Astrocyte of the hippocampus (primary cell): ENCODE measurements around the gene RPS6KA1.
"Not testable (repeated sequence)": the region's sequence is repeated elsewhere in the genome, so short reads cannot be mapped to it uniquely, and the experiment has no call there.

Experiments used
- DNase-seq: peaks from one replicate; pipeline ENCODE4 v3.0.0; 2011; ENCODE audit warnings: low read depth, low spot score

RPS6KA1 gene

DNA sequence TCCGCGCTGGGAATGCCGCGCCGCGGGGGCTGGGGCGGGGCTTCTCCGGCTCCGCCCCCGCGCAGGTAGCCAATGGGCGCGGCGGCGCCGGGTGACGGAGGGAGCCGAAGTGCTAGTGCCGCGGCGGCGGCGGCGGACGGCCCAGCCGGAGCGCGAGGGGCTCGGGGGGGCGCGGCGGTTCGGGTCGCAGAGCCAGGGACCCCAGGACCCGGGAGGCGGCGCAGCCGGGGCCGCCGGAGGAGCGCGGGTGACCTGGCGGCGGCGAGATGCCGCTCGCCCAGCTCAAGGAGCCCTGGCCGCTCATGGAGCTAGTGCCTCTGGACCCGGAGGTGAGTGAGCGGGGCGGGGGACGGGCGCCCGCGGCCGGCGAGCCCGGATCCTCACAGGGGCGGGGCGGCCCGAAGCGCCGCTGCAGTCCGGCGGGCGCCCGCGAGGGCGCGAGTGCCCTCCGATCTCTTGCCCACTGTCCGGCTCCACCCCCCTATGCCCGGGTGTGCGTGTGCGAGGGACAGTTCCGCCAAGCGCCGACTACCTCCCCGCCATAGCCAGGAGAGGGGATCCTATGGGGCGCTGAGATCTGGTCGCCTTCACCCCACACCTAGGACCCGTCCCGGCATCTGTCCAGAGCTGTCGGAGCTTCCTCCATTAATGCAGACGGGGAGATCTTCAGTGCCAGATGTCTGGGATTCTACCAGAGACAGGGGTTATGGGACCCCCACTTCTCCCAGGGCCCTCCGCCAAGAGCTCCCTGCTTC is at the start of gene RPS6KA1:
Gene RPS6KA1, plus strand, starts transcription at position 107 of the 755 bp plus-strand sequence. Its CDS starts 160 bp downstream, at position 267.
- peak; percentile 84 for DNase-seq

DNA sequence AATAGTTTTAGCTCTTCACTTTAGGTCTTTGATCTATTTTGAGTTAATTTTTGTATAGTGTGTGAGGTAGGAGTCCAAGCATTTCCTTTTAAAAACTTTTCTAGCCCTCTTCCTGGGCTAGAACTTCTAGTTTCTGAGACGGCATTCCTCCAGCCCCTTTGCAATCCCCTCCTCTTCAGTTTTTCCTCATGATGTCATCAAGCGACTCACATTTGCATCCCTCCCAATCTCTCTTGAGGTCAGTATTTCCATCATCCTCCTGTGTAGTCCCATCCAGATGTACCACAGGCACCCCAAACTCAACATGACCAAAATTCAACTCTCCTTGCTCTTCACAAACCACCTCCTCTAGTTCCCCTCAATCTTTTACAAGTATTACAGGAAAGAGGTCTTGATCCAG is 46.6 kb upstream of the RPS6KA1 start:
- peak; percentile 34 for DNase-seq

DNA sequence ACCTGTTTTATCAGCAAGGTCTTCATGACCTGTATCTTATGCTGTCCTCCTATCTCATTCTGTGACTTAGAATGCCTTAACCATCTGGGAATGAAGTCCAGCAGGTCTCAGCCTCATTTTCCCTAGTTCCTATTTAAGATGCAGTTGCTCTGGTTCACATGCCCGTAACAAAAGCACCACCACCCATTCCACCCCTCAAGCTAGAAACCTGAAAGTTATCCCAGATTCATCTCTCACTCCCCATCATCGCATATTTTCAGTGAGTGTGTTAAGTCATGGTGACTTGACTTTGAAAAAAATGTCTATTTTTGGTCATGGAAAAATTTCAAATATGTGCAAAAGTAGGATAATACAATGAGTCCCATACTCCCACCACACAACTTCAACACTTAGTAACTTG is 45.6 kb upstream of the RPS6KA1 start:
- DNase-seq, result peak; percentile 31

DNA sequence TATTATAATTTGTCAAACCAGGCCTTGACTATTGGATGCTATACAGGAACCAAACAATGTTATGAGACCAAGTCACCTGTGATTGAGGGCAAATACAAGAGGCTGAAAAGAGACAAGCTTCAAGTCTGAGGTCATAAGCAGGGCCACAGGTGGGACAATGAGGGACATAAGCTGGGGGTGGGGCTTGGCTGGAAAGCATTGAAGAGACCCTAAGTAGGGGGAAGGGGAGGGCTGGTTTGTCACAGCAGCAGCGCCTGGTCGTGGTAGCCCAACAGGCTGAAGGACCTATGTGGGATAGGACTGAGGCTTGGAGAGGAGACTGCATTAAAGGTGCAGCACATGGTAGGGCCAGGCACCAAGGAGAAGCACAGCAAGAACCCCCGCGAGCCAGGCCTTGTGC is 39.4 kb upstream of the RPS6KA1 start:
- no peak for DNase-seq

DNA sequence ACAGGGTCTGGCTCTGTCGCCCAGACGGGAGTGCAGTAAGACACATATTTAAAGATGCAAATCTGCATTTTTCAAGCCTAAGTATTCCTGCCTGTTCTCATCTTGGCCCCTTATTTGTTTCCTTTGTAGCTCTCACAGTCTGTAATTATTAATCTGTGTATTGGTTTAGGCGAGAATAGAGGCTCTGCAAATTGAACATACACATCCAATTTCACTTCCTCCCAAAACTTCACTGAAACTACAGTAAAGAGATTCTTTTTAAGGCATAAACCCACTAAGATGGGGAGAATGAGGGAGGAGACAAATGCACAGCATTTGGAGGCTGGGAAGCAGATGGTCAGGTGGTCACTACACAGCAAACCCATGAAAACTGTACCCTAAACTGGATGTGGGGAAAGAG is 36.3 kb upstream of the RPS6KA1 start:
- no peak for DNase-seq

DNA sequence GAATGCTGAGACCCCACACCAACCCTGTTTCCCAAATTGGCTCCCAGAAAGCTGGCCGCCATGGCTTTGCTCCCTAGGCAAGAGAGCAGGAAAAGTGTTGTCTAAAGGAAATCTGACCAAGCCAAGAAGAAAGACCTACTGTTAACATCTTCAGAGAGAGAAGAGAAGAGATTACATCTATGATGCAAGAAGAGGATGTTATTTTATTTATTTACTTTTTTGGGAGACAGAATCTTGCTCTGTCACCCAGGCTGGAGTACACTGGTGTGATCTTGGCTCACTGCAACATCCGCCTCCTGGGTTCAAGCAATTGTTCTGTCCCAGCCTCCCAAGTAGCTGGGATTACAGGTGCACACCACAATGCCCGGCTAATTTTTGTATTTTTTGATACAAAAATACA is 35.6 kb upstream of the RPS6KA1 start:
- DNase-seq, result no peak

DNA sequence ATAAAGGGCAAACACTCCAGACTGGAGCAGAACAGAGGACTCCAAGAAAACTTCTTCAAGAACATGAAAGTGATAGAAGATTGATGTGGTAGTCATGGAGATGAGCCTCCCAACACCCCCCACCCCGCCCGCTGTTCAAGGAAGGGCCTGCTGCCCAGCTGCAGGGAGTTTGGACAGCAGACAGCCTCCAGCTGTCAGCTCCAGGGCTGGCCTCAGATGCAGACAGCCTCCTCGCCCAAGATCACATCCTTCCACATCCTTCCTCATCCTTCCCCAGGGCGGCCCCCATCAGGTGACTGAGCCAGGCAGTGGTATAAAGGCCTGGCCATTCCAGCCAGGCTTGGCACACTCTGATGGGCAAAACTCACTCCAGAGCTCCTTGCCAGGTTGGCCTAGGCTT is 32.7 kb upstream of the RPS6KA1 start:
- DNase-seq, result no peak

DNA sequence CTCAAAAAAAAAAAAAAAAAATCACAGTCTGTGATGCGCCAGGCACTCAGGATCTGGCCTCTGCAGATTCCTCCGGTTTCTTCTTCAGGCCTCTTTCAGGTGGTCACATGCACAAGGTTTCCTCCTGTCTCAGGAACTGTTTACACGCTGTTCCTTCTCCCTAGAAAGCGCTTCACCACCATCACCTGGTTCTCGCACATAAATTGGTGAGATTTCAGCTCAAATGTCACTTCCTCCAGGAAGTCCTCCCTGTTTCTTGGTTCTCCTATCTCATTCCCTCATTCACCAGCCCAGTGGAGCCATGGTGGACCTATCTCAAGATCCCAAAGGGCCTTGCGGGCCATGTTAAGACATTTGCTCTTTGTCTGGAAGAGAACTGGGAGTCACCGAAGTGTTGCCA is 30.7 kb upstream of the RPS6KA1 start:
- DNase-seq, result no peak

DNA sequence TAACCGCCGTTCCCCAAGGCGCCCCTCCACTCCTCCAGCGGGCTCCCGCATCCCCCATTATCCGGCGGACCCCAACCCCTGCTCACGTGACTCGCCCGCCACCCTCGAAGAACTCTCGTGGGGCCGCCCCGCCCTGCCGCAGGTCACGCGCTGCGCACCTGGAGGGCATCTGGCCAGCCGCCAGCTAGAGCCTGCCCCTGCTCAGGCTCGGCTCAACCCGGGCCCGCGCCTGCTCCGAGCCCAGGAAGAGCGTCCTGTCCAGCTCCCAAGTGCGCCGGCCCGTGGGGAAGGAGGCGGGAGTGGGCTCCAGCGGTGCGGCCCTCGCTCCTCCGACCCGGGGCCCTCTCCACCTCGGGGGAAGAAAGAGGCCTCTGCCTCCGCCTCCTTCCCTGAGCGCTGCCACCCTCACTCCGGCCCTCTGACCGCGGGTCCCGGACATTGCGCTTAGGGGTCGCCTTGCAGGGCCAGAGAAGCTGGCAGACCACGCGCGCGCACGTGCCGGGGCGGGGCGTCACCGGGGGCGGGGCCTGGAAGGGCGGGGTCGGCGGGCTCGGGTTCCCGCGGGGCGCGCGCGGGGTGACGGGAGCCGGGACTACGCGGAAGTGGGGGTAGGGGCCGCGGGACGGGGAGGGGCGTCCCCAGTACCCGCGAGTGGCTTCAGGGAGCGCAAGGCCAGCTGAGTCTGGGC is 28.9 kb upstream of the RPS6KA1 start:
- DNase-seq, result peak; percentile 92

DNA sequence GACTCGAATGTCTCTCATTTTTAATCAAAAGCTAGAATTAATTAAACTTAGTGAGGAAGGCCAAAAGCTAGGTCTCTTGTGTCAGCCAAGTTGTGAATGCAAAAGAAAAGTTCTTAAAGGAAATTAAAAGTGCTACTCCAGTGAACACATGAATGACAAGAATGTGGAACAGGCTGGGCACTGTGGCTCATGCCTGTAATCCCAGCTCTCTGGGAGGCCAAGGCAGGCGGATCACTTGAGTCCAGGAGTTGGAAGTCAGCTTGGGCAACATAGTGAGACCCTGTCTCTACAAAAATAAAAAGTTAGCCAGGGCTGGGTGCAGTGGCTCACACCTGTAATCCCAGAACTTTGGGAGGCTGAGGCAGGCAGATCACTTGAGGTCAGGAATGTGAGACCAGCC is 18.9 kb upstream of the RPS6KA1 start:
- DNase-seq, result peak; percentile 57

DNA sequence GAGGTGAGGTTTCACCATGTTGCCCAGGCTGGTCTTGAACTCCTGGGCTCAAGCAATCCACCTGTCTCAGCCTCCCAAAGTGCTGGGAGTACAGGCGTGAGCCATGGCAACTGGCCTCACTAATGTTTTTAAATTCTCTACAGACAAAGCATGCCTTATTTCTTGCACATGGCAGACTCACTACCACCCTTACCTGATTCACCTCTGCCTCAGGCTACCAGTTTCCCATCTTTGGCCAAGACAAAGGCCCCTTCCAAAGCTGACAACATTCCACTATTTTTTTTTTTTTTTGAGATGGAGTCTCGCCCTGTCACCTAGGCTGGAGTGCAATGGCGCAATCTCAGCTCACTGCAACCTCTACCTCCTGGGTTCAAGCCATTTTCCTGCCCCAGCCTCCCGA is 13.7 kb upstream of the RPS6KA1 start:
- DNase-seq, result not testable (repeated sequence)

DNA sequence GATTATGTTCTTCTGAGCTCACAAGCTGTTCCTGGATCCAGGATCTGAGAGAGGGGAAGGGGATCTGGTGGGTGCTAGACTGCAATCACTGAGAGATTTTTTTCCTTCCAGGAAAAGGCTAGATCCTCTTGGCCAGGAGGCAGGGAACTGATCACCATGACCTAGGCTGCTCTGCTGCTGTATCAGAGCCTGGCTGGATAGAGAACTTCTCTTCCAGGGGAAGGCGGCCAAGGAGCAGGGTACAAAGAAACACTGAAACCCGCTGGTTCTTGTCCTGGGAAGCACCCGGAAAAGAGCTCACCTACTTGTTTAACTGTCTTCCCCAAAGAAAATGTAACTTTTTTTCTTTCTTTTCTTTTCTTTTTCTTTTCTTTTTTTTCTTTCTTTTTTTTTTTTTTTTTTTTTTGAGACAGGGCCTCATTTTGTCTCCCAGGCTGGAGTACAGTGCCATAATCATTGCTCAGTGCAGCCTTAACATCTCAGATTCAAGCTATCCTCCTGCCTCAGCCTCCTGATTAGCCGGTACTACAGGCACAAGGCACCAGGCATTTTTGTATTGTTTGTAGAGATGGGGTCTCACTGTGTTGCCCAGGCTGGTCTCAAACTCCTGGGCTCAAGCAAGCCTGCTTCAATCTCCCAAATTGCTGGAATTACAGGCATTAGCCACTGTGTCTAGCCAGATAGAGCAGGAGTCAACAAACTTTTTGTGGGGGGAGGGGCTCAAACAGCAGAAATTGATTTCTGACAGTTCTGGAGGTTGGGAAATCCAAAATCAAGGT is 12.4 kb upstream of the RPS6KA1 start:
- DNase-seq, result no peak

DNA sequence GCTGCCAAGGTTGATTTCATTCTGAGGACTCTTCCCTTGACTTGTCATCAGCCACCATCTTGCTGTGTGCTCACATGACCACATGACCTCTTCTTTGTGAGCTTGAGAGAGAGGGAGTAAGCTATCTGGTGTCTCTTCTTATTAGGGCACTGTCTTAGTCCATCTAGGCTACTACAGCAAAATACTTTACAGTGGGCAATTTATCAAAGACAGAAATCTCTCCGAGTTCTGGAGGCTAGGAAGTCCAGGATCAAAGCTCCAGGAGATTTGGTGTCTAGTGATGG is 11.9 kb upstream of the RPS6KA1 start:
- DNase-seq, result no peak

DNA sequence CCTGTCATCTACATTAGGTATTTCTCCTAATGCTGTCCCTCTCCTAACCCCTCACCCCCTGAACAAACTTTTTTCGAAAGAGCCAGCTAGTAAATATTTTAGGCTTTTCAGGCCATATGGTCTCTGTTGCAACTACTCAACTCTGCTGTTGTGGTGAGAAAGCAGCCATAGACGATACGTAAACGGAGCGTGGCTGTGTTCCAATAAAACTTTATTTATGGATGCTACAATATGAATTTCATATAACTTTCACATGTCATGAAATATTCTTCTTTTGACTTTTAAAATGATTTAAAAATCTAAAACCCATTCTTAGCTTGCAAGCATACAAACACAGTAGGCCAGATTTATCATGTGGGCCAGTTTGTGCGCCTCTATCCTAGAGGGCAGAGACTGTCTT is 11.2 kb upstream of the RPS6KA1 start:
- DNase-seq, result no peak

DNA sequence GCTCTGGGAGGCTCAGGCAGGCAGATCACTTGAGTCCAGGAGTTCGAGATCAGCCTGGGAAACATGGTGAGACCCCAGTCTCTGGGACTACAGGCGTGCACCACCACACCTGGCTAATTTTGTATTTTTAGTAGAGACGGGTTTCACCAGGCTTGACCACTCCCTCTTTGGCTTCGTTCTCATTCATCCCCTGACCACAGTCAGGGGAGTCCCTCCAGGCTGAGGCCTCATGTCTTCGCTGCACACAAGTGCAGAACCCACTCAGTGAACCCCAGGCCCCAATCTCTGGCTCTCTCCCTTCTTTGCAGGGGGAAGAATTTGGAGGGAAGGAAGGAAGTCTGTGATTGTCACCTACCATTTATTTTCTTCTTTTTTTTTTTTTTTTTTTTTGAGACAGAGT is 9.2 kb upstream of the RPS6KA1 start:
- DNase-seq, result no peak

DNA sequence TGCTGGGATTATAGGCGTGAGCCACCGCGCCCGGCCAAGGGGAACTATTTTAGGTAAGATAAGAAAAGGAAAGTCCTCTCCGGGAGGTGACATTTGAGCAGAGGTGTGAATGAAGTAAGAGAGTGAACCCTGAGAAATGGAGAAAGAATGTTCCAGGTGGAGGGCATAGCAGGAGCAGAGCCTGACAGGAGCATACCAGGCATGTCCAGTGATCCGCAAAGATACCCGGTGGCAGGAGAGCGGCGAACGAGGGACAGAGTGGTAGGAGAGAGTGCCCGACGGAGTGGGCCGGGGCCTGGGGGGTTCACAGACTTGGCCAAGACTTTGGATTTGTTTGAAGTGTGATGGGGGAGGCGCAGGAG is 7.9 kb upstream of the RPS6KA1 start:
- DNase-seq, result no peak

DNA sequence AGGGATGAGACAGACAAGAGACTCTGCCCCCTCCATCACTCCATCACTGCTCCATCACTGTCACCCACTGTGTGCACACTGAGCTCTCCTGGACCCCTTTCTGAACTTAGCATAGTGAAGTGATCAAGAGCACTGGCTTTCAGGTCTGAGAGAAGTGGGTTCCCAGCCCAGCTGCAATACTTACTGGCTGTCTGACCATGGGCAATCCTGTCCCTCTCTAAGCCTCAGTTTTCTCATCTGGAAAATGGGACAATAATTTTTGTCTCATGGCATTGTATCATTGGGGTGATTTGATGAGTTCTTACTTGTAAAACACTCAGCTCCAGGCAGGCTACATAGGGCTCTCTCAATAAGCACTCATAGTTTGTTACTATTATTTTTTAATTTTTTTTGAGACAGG is 7.5 kb upstream of the RPS6KA1 start:
- no peak for DNase-seq

DNA sequence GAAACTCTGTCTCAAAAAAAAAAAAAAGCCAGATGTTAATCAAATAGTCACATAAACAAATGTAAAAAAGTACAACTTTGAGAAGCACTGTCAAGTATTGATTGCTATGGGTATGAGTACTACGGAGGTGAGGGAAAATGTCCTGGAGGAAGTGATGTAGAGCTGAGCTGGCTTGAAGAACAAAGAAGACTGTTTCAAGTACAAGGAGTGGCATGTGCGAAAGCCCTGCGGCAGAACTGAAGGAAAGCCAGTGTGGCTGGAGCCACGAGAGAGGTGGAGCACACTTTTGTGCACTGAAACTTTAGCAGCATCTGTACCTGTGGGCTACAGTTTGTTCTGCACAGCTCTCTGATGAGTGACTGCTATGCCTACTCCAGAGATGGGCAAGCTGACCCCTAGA is 5.4 kb upstream of the RPS6KA1 start:
- no peak for DNase-seq

DNA sequence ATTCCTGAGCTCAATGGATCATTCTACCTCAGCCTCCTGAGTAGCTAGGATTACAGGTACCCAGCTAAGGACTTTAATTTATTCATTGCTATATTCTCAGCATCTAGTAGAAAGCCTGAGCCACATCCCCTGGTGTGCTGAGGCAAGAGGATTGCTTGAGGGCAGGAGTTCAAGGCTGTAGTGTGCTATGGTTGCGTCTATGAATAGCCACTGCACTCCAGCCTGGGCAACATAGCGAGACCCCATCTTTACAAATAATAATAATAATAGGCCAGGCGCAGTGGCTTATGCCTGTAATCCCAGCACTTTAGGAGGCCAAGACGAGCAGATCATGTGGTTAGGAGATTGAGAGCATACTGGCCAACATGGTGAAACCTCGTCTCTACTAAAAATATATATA is 3.3 kb upstream of the RPS6KA1 start:
- no peak for DNase-seq

DNA sequence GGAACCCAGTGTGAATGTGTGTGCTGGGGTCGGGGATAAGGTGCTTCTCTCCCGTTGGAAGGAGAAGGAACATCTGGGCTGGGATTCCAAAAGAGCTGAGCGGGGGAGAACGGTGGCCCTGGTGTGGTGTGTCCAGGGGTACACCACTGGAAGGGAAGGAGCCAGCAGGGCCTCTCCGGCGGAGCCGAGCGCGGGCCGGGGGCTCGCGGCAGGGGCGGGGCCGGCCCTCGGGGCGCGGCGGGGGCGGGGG is 231 bp upstream of the RPS6KA1 start:
- DNase-seq, result no peak

DNA sequence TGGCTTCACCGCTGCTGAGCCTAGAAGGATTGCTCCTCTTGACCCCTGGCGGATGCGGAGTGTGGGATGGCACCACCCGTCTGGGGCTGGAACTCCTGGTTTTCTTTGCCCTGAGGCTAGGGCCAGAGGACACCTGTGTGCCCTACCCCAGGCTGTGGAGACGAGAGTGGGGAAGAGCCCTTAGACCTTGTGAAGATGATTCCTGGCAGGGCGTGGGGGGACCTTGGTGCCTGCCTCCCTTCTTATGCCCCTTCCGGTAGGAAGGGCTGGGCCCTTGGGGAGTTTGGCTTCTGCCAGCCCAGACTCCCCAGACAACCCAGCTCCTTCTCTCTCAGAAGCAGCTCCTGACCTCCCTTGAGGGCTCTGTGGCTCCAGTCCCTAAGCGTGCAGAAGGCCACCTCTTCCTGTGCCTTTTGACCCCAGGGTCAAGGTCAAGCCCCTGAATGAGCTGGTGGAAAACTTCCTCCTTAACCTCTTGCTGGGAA is 891 bp downstream of the RPS6KA1 start:
- no peak for DNase-seq

DNA sequence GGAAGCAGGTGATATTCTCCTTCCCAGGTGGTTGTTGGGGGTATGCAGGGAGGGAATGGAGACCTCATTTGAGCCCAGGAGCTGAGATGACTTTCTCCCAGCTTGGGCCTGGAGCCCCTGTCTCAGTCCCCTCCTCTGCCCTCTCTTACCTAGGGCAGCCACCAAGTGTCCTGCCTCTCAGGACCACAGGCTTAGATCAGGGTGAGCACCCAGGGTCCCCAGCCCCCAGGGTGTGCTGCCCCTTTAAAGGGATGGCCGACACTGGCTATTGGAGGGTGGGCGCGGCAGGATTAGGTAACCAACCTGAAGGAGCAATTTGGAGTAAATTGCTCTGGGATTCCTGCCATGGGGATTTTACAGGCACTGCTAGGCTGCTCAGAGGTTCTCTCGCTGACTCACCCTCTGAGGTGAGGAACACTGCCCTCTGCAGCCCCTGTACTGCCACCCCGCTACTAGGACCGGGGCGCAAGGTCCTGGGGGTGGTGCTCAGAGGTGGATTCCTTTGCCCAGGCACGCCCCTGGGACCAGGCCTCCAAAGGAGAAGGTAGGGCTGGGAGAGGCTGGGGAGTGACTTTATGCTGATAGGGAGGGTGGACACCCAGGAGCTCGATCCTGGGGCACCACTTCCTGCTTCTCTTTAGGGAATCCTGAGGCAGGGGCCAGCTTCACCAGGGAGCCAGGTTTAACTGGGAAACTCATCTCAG is 1.5 kb downstream of the RPS6KA1 start:
- DNase-seq, result peak; percentile 88
